ENCODE measurements around the gene FGFR3. TPM values are rescaled to one million over a fixed set of nuclear protein-coding genes. Genes with fewer than 3 reads are reported as not detected.

Gene FGFR3
- total and polyA plus RNA-seq, 9 of the 15 experiments (the other 6 are each of a cell fraction or from before 2014, with no cell fraction given): 1.2 to 60.4 (median 12.7) TPM

GRCh38 chr4:1808851-1809753 lies 16.0 kb downstream of the FGFR3 start (continued):
- TF ChIP-seq, protein P1, sequence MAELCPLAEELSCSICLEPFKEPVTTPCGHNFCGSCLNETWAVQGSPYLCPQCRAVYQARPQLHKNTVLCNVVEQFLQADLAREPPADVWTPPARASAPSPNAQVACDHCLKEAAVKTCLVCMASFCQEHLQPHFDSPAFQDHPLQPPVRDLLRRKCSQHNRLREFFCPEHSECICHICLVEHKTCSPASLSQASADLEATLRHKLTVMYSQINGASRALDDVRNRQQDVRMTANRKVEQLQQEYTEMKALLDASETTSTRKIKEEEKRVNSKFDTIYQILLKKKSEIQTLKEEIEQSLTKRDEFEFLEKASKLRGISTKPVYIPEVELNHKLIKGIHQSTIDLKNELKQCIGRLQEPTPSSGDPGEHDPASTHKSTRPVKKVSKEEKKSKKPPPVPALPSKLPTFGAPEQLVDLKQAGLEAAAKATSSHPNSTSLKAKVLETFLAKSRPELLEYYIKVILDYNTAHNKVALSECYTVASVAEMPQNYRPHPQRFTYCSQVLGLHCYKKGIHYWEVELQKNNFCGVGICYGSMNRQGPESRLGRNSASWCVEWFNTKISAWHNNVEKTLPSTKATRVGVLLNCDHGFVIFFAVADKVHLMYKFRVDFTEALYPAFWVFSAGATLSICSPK (IDR thresholded peaks at IDR 0.05; ENCODE audit: borderline replicate concordance): no peak
- TF ChIP-seq THRB (CRISPR knock-in tag; conservative IDR thresholded peaks at IDR 0.05): peak; percentile 79; the same call in 1 of the 2 replicates
- peak; percentile 51 for TF ChIP-seq POLR2B (IDR thresholded peaks at IDR 0.05; ENCODE audit: low read depth, partially characterized antibody)
- peak; percentile 68 for TF ChIP-seq GTF3C2 (IDR thresholded peaks at IDR 0.05; ENCODE audit: borderline replicate concordance, extremely low read depth, insufficient read length)
- no peak for TF ChIP-seq CEBPZ (IDR thresholded peaks at IDR 0.05; ENCODE audit: borderline replicate concordance, low read depth, low read length)
- TF ChIP-seq HDAC1 (IDR thresholded peaks at IDR 0.05): peak in 1 of 2 experiments; percentile 56; a peak in 1 of 4 replicates
- TF ChIP-seq KDM1A (IDR thresholded peaks at IDR 0.05): peak; percentile 41 to 60; a peak in 3 of 4 replicates
- TF ChIP-seq, protein P2, sequence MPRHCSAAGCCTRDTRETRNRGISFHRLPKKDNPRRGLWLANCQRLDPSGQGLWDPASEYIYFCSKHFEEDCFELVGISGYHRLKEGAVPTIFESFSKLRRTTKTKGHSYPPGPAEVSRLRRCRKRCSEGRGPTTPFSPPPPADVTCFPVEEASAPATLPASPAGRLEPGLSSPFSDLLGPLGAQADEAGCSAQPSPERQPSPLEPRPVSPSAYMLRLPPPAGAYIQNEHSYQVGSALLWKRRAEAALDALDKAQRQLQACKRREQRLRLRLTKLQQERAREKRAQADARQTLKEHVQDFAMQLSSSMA (CRISPR knock-in tag; IDR thresholded peaks at IDR 0.05): no peak
- no peak for TF ChIP-seq SNRNP70 (optimal IDR thresholded peaks at IDR 0.05; ENCODE audit: low read depth, low read length)
- no peak for TF ChIP-seq MECOM (CRISPR knock-in tag; IDR thresholded peaks at IDR 0.05)
- TF ChIP-seq POLR2AphosphoS2 (IDR thresholded peaks at IDR 0.05; ENCODE audit: low read length): peak; percentile 19; the same call in 1 of the 2 replicates
- TF ChIP-seq HLTF (IDR thresholded peaks at IDR 0.05): 0 out of 2 replicates have a peak, but pooled peaks have one; percentile 45
